ENCODE measurements around the gene CEP97. TPM values are rescaled to one million over a fixed set of nuclear protein-coding genes. Genes with fewer than 3 reads are reported as not detected.
A peak's percentile ranks its signal among the peaks of the same experiment; 100 is the strongest.
"Not testable (repeated sequence)": the region's sequence is repeated elsewhere in the genome, so short reads cannot be mapped to it uniquely, and the experiment has no call there.

The CEP97 gene
- total and polyA plus RNA-seq, 8 donors: 0.31 to 19.6 (median 3.5) TPM

DNA sequence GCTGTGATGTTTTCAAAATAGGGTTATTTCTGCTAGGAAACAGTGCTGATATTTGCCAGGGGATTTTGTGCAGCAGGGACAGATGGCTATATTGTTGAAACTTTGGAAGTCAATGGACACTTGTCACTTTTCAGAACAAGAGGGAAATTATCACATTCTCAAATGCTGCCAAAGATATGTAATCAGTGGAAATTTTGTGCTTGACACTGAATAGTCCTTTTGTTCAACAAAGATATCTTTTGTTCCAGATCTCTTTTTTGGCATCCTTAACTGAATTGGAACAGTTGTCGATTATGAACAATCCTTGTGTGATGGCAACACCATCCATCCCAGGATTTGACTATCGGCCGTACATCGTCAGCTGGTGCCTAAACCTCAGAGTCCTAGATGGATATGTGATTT is 7.8 kb downstream of the CEP97 start:
- Histone ChIP-seq H3K36me3 (peaks cover 38 to 93% (median 91%) of the 10 kb centered on the region in 4 donors), H3K27ac (no peak overlapping the region), H3K4me3 (no peak overlapping the region), H3K4me1 (no peaks in the 10 kb centered on the region), H3K27me3 (no peaks in the 10 kb centered on the region), H3K9me3 (no peaks in the 10 kb centered on the region)
- TF ChIP-seq POLR2A (IDR thresholded peaks at IDR 0.05) (no peak), EP300 (IDR thresholded peaks at IDR 0.05) (no peak), POLR2AphosphoS5 (IDR thresholded peaks at IDR 0.05) (no peak)
- TF ChIP-seq, protein P1, sequence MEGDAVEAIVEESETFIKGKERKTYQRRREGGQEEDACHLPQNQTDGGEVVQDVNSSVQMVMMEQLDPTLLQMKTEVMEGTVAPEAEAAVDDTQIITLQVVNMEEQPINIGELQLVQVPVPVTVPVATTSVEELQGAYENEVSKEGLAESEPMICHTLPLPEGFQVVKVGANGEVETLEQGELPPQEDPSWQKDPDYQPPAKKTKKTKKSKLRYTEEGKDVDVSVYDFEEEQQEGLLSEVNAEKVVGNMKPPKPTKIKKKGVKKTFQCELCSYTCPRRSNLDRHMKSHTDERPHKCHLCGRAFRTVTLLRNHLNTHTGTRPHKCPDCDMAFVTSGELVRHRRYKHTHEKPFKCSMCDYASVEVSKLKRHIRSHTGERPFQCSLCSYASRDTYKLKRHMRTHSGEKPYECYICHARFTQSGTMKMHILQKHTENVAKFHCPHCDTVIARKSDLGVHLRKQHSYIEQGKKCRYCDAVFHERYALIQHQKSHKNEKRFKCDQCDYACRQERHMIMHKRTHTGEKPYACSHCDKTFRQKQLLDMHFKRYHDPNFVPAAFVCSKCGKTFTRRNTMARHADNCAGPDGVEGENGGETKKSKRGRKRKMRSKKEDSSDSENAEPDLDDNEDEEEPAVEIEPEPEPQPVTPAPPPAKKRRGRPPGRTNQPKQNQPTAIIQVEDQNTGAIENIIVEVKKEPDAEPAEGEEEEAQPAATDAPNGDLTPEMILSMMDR (IDR thresholded peaks at IDR 0.05): no peak
- intact Hi-C loops (cut with DNase I; ENCODE audit: low total_unique reads): no loop called here
- peak in 1 of 2 donors; percentile 19 for DNase-seq
- 93 to 98% (median 96%) methylated on average over 4 of the region's 4 CpGs for WGBS, 5 donors

GRCh38 chr3:101735833-101736232 is 11.4 kb downstream of the CEP97 start:
- H3K9me3 ChIP-seq: no peaks in the 10 kb centered on the region
- peaks cover 32 to 68% (median 63%) of the 10 kb centered on the region in 4 donors for H3K36me3 ChIP-seq
- no peaks in the 10 kb centered on the region for H3K27me3 ChIP-seq
- no peak overlapping the region for H3K4me3 ChIP-seq
- DNase-seq: no peak
- intact Hi-C loops (cut with DNase I; ENCODE audit: low total_unique reads): no loop called here
- H3K27ac ChIP-seq: no peak overlapping the region
- TF ChIP-seq EP300 (IDR thresholded peaks at IDR 0.05) (no peak), POLR2AphosphoS5 (IDR thresholded peaks at IDR 0.05) (no peak), POLR2A (IDR thresholded peaks at IDR 0.05) (no peak)
- TF ChIP-seq, protein P1 (IDR thresholded peaks at IDR 0.05): no peak
- H3K4me1 ChIP-seq: no peaks in the 10 kb centered on the region
- WGBS, 5 donors: 97 to 99% (median 98%) methylated on average over 9 to 10 of the region's 10 CpGs

GRCh38 chr3:101741914-101742313 is 17.5 kb downstream of the CEP97 start:
- 89 to 92% (median 91%) methylated on average over 3 of the region's 3 CpGs for WGBS, 5 donors
- H3K36me3 ChIP-seq: peaks cover 0 to 16% (median 12%) of the 10 kb centered on the region in 4 donors
- DNase-seq: not testable (repeated sequence)

GRCh38 chr3:101744811-101745210 is 20.4 kb downstream of the CEP97 start:
- Histone ChIP-seq H3K4me1 (no peaks in the 10 kb centered on the region), H3K4me3 (no peak overlapping the region), H3K36me3 (peaks cover 0 to 9% (median 8%) of the 10 kb centered on the region in 4 donors), H3K9me3 (no peaks in the 10 kb centered on the region), H3K27ac (no peak overlapping the region), H3K27me3 (no peaks in the 10 kb centered on the region)
- intact Hi-C loops (cut with DNase I; ENCODE audit: low total_unique reads): no loop called here
- DNase-seq: no peak
- 42 to 91% (median 49%) methylated on average over 1 of the region's 1 CpG for WGBS, 5 donors
- TF ChIP-seq, protein P1 (IDR thresholded peaks at IDR 0.05): no peak
- no peak for TF ChIP-seq POLR2AphosphoS5 (IDR thresholded peaks at IDR 0.05)
- TF ChIP-seq EP300 (IDR thresholded peaks at IDR 0.05): no peak
- no peak for TF ChIP-seq POLR2A (IDR thresholded peaks at IDR 0.05)

More at GRCh38 chr3:101741914-101742313, 17.5 kb downstream of the CEP97 start:
- H3K4me1 ChIP-seq; intact Hi-C loops (cut with DNase I; ENCODE audit: low total_unique reads); H3K27me3 ChIP-seq; H3K4me3 ChIP-seq; H3K27ac ChIP-seq; H3K9me3 ChIP-seq: not testable (repeated sequence)

GRCh38 chr3:101745934-101746333 is 21.5 kb downstream of the CEP97 start:
- H3K4me3 ChIP-seq; intact Hi-C loops (cut with DNase I; ENCODE audit: low total_unique reads); H3K27me3 ChIP-seq; H3K36me3 ChIP-seq; H3K4me1 ChIP-seq; H3K27ac ChIP-seq; DNase-seq; H3K9me3 ChIP-seq: not testable (repeated sequence)
- WGBS, 5 donors: 100% methylated on average over 1 of the region's 1 CpG

DNA sequence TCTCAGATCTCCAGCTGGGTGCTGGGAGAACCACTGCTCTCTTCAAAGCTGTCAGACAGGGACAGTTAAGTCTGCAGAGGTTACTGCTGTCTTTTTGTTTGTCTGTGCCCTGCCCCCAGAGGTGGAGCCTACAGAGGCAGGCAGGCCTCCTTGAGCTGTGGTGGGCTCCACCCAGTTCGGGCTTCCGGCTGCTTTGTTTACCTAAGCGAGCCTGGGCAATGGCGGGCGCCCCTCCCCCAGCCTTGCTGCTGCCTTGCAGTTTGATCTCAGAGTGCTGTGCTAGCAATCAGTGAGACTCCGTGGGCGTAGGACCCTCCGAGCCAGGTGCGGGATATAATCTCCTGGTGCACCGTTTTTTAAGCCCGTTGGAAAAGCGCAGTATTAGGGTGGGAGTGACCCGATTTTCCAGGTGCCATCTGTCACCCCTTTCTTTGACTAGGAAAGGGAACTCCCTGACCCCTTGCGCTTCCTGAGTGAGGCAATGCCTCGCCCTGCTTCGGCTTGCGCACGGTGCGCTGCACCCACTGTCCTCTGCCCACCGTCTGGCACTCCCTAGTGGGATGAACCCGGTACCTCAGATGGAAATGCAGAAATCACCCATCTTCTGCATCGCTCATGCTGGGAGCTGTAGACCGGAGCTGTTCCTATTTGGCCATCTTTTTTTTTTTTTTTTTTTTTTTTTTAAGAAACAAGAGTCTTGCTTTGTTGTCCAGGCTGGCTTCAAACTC is 29.1 kb downstream of the CEP97 start:
- intact Hi-C loops (cut with DNase I; ENCODE audit: low total_unique reads); DNase-seq; H3K27me3 ChIP-seq; H3K4me3 ChIP-seq; H3K4me1 ChIP-seq; H3K27ac ChIP-seq; H3K9me3 ChIP-seq: not testable (repeated sequence)
- 90 to 99% (median 90%) methylated on average over 7 to 14 of the region's 23 CpGs for WGBS, 5 donors
- peaks cover 19 to 40% (median 37%) of the 10 kb centered on the region in 4 donors for H3K36me3 ChIP-seq
